Caki2 (cell line): ENCODE measurements around the gene SFXN3. TPM values are rescaled to one million over a fixed set of nuclear protein-coding genes. Genes with fewer than 3 reads are reported as not detected.

Experiments used
- DNase-seq: peaks from one replicate; pipeline ENCODE4 v3.0.0-alpha.2; 2015; ENCODE audit warnings: low read depth
- in situ Hi-C: cut with HindIII; loops from 2 replicates; pipeline ENCODE4 v1.10.0; 2016; ENCODE audit warnings: low sequenced_read_pairs, low pct_unique_long_range_greater_than_20kb, mixed read lengths
- total RNA-seq: library from RNA; depleted of rRNA; stranded (reverse); fragments of >200 nt; shearing (Covaris generic); gene quantifications from 2 replicates; pipeline ENCODE4 v1.2.3, GENCODE V29; 2014; ENCODE audit warnings: low replicate concordance

Gene SFXN3
- total RNA-seq, 1 experiment from 2014 or later: 46.5 TPM

- in situ Hi-C loops: no loop called here
- DNase-seq: no peak
Observed at GRCh38 chr10:101063548-101064414, 32.7 kb downstream of the SFXN3 start.

- in situ Hi-C loops: no loop called here
Observed at GRCh38 chr10:101064415-101065030, 33.5 kb downstream of the SFXN3 start.

GRCh38 chr10:101065481-101066145 lies 34.6 kb downstream of the SFXN3 start:
- in situ Hi-C loops: no loop called here
- DNase-seq: no peak

More at GRCh38 chr10:101064415-101065030, 33.5 kb downstream of the SFXN3 start:
- no peak for DNase-seq

GRCh38 chr10:101066146-101066895 lies 35.3 kb downstream of the SFXN3 start:
- DNase-seq: peak; percentile 89
- in situ Hi-C loops: no loop called here

GRCh38 chr10:101066896-101067355 lies 35.9 kb downstream of the SFXN3 start:
- in situ Hi-C loops: no loop called here
- no peak for DNase-seq

GRCh38 chr10:101067356-101068083 lies 36.5 kb downstream of the SFXN3 start:
- in situ Hi-C loops: no loop called here
- DNase-seq: peak; percentile 65

GRCh38 chr10:101069441-101069840 lies 38.4 kb downstream of the SFXN3 start:
- no peak for DNase-seq
- in situ Hi-C loops: no loop called here

GRCh38 chr10:101070098-101070497 lies 39.1 kb downstream of the SFXN3 start:
- DNase-seq: no peak
- in situ Hi-C loops: no loop called here

GRCh38 chr10:101071267-101071884 lies 40.3 kb downstream of the SFXN3 start:
- no peak for DNase-seq
- in situ Hi-C loops: no loop called here

- no peak for DNase-seq
- in situ Hi-C loops: no loop called here
Observed at GRCh38 chr10:101071885-101072433, 40.9 kb downstream of the SFXN3 start.

GRCh38 chr10:101072923-101073322 lies 41.9 kb downstream of the SFXN3 start:
- in situ Hi-C loops: no loop called here
- DNase-seq: no peak

- in situ Hi-C loops: no loop called here
Observed at GRCh38 chr10:101073631-101074030, 42.6 kb downstream of the SFXN3 start.

GRCh38 chr10:101075775-101076174 lies 44.7 kb downstream of the SFXN3 start:
- DNase-seq: no peak
- in situ Hi-C loops: no loop called here

More at GRCh38 chr10:101073631-101074030, 42.6 kb downstream of the SFXN3 start:
- no peak for DNase-seq

- DNase-seq: no peak
- in situ Hi-C loops: no loop called here
Observed at GRCh38 chr10:101076630-101077029, 45.6 kb downstream of the SFXN3 start.

GRCh38 chr10:101079874-101080273 lies 48.8 kb downstream of the SFXN3 start:
- DNase-seq: no peak
- in situ Hi-C loops: no loop called here

GRCh38 chr10:101080933-101081931 lies 50.2 kb downstream of the SFXN3 start:
- in situ Hi-C loops: no loop called here
- DNase-seq: no peak
